Glomerular visceral epithelial cell (primary cell): ENCODE results near the gene CER1.
A peak's percentile ranks its signal among the peaks of the same experiment; 100 is the strongest.

Experiments
- DNase-seq: peaks from one replicate; pipeline ENCODE4 v3.0.0-alpha.2; 2016; ENCODE audit errors: extremely low spot score

The CER1 gene, protein sequence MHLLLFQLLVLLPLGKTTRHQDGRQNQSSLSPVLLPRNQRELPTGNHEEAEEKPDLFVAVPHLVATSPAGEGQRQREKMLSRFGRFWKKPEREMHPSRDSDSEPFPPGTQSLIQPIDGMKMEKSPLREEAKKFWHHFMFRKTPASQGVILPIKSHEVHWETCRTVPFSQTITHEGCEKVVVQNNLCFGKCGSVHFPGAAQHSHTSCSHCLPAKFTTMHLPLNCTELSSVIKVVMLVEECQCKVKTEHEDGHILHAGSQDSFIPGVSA

DNA sequence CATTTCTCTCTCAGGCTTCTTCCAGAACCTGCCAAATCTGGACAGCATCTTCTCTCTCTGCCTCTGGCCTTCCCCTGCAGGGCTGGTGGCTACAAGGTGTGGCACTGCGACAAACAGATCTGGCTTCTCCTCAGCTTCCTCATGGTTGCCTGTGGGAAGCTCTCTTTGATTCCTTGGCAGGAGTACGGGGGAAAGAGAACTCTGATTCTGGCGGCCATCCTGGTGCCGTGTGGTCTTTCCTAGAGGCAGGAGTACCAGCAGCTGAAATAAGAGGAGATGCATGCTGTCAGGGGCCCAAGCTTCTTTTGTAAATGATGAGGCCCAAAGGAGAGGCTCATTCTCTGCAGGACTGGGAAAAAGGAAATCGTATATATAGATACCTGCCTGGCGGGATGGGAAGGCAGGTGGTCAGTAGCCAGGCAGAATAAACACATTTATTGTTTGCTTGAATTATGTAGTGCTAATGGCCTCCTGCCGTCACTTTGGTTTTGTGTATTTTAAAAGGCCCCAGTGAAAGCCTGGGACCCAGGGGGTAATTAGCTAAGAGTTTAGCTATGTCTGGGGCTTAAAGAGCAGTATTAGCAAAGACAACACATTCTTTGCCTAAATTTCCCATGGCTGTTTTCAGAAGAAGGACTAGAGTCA, at the start of gene CER1:
Gene CER1, minus strand, starts transcription at position 343 of the 645 bp plus-strand sequence. Its CDS starts 61 bp downstream, at position 282.
- no peak for DNase-seq

DNA sequence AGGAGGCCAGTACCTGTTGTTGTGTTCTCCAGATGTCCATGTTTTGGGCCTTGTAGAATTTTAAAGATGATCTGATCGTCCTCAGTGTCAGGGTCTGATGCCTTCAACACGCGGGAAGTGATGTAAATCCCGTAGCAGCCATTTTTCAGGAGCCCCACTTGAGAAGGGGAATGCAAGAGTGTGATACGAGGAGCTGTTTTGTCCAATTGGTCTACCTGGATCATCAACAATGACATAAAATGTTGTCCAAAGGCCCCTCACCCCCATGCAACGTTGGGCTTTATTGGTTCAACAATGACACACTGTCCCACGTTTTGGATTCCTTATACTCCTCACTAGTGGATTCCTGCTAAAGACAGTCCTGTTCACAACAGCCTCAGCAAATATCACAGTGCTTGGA, 48.1 kb upstream of the CER1 start:
- DNase-seq: no peak

DNA sequence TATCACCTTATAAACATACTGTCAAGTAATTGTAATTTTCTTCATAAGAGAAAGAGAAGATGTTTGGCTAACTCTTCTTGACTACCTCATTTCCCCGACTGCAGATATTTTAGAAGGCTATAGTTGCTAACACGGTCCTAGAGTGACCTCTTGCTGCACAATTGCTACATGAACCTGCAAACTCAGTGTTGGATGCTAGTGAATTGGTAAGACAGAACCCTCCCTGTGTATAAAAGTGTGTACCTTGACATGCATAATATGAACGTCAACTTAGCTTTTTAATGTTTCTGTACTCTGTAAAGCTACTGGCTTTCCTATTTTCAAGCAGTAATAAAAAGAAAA, 46.7 kb upstream of the CER1 start:
- DNase-seq: peak; percentile 4

DNA sequence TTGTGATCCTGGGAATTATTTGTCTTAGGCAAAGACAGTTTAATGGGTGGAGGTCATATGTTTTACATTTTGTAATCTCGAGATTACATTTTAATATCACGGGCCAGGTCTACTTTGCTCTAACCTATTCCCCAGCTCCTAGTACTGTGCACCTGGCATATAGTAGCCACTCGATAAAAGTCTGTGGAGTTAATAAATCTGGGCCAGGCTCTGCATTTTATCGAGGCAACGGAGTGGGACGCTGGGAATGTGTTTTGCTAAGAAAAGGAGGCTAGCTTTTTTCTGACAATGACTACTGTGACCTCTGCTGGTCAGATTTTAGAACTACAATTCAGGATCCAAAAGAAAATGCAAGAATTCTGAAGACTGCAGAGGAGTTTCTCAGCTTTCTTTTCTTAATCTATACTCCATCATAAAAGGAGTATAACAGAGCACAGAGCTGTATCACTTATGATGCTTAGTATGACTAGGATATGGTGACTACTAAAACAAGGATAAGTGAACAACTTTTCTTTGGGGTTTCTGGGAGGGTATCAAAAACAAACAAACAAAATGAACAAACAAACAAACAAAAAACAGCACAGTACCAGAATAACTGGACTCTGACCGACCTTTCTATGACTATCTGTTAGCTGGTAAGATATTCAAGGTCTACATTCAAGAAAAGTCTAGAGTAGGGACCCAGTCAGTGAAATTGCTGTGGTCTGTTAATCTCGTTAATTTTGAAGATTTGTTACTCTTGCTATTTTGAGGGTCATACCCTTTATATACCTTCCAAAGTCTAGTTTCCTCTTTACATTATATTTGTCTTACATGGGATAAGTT, 46.1 kb upstream of the CER1 start:
- peak; percentile 60 for DNase-seq

DNA sequence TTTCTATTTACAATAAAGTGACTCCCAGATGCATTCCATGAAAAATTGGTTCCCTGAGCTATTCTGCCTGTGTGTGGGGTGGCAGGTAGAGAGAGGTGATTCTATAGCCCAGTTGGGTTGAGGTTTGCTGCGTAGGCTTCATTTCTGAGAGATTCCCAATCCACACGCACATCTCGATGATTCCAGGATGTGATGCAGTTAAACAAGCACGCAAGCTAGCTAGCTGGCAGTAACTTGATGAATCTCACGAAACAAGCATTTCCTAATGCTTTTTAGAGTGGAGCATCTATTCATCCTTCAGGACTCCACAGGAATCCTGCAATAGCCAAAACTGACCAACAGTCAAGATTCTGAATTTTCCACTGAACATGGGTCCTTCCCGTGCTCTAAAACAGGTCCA, 43.8 kb upstream of the CER1 start:
- no peak for DNase-seq

DNA sequence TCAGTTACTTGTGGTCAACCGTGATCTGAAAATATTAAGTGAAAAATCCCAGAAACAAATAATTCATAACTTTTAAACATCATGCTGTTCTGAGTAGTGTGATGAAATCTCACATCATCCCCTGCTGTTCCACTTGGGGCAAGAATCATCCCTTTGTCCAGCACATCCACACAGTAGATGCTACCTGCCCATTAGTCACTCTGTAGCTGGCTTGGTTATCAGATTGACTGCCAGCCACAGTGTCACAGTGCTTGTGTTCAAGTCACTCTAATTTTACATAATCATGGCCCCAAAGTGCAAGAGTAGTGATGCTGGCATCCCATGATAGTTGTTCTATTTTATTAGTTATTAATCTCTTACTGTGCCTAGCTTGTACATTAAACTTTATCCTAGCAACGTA, 39.1 kb upstream of the CER1 start:
- no peak for DNase-seq

DNA sequence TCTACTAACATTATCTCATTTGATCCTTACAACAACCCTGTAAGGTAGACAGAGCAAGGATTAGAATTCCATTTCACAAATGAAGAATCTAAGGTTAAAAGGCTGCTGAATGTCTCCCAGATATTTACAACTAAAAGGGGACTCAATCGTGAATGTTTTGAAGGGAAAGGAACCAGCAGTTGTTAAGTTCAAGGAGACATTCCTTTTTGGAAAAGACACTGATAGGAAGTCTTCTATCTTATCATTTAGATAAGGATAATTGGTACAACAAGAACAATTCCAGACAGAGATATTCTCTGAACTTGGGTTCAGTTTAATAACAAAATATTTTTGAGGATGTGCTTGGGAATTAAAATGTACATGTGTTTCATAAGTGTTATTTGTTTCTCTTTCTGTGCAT, 37.5 kb upstream of the CER1 start:
- DNase-seq: no peak

DNA sequence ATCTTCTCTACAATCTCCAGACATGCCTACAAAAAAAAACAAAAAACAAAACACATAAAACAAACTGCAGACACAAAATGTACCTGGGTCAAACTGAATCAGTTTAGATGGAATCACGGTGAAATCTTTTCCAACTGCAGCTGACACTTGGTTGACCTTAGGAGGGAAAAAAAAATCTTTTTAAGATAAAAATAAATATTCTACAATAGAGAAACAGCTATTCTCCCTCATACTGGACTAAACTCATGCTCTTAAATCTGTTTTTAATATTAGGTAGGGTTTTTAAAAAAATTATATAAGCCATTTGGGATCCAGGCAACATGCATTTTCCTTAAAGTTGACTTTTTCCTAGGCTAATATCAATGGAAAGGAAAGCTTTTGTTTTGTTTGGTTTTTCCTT, 33.8 kb upstream of the CER1 start:
- DNase-seq: no peak

DNA sequence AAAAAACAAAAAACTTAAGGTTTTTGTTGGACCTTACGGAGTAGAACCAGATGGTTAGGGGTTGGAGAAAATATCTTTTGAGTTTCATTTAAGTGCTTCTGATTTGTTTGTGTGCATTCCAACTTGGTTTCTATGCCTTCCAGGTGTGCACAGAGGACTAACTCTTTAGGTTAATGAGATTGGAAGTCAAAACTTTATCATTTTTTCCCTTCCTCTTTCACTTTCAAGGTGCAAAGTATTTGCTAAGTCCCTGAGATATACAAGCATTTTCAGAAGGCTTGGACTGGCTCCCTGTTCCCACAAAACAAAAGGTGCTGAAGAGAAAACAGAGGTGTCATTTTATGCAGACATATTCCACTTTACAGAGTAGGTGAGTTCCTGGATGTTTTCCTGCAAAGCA, 30.3 kb upstream of the CER1 start:
- no peak for DNase-seq

DNA sequence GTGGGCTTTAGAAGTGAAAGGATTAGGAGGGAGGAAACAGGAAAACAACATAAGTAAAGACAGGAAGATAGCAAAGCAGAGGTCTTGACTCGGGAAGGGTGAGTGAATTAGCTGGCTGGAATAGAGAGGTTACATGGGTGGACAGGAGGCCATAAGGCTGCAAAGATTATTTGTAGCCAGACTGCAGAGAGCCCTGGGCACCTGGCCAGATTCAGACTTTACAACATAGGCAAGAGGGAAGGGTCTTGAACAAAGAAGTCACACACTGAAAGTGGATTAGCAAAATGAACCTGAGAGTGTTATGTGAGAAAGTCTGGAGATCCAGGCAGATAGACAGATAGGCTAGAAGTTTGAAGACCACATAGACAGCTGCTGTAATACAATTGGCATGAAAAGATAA, 29.7 kb upstream of the CER1 start:
- DNase-seq: no peak

DNA sequence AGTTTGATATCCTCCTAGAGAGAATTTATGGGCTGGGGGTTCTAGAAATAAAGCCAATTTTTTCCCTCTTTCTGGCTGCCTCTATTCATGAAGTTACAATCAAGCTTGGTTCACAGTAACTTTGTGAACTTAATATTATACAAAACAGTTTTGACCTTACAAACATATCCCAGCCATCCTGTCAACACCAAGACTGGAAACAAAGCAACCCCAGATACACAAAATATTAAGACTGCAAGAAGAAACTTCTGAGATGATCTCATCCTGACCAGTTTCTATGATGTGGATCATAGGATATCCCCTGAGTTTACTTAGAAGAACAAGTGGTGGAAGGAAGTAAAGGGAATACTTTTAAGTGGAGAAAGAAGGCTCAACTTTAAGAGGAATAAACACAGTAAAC, 28.3 kb upstream of the CER1 start:
- no peak for DNase-seq

DNA sequence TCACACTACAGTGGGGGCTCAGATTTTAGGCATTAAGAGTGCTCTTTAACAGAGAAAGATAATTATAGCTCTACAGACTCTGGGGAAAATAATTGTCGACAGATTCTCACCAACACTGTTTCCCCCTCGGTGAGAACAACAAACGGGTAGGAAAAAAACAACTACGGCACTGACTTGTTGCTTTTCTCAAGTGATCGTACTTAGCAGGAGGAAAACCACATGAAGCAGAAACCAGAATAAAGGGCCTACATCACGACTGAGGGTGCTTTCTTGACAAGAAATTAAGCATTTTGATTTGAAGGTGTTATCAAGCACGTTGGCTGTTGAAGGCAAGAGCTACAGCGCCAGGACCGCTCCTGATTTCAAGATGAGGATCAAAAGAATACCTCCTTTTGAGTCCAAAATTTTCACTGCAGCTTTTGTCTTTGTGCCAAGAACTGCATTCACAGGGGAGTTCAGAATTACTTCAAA, 27.2 kb upstream of the CER1 start:
- DNase-seq: no peak

DNA sequence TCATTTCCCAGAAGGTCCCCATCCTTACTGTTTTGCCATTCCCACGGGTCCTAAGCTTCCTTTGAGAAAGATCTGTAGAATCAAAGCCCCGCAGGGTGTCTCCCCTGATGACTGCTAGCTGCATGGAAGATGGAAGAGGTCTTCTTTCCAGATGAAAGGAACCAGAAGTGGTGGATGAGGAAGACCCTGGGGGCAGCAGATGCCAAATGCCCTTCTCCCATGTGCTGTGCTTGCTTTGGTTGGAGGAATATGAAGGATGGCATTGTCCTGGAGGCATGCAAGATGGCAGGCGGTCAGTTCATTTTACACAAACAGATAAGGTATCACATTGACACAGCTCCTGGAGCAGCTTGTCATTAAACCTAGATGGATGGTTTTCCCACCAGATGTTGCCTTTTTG, 25.8 kb upstream of the CER1 start:
- no peak for DNase-seq

DNA sequence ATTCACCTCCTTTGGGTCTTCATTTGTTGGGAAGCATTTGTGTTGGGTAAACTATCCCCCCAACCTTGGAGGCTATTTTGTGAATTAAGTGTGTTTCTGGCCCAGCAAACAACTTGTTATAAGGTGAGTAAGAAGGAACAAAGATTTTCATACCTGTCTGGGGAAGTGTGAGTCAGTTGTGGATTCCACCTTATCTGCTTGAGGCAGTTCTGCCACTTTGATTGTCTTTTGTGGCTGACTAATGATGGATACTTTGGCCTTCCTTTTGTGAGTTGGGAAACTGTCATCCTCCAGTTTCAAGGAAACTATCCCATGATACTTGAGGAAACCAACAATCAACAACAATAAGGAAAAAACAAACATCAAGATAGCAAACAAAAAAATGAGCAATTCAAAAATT, 24.6 kb upstream of the CER1 start:
- DNase-seq: no peak

DNA sequence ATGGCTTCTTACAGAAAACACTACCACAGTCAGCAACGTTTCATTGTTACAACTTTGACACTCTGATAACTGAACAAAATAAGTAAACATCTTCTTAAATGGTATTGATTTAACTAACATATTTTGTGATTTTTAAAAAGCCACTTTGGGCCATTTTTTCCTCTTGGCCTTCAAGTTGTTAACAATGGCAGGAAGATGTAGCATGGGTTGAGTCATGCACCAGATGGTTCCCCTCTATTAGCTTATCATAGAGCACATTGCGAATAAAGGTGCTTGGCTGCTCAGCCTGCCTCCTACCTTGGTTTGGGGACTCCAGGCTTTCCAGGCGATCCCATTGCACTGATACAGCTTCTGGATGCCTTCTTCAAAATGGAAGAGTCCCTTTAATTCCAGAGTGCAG, 24.1 kb upstream of the CER1 start:
- no peak for DNase-seq

DNA sequence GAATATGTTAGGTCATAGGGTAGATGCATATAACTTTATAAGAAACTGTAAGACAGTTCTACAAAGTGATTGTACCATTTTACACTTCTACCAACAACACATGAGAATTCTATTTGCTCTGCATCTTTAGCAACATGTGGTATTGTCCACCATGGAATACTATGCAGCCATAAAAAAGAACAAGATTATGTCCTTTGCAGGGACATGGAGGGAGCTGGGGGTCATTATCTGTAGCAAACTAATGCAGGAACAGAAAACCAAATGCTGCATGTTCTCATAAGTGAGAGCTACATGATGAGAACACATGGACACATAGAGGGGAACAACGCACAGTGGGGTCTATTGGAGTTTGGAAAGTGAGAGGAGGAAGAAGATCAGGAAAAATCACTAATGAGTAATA, 22.2 kb upstream of the CER1 start:
- no peak for DNase-seq

DNA sequence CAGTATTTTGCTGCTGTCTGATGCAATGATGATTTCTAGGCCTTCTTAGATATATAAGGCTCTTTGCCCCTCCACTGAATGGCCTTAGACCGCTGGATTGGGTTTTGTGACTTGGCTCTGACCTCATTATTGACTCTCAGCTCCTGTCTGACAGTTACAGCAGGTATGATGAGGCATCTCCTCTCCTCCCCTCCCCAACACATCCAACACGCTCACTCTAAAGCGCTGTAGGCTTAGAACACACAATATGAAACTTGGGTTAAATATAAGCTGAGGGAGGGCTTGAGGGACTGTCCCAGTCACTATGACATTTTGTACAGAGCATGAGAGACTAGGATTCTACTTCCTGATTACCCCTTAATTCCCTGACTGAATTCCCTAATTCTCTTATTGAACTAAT, 18.8 kb upstream of the CER1 start:
- no peak for DNase-seq

DNA sequence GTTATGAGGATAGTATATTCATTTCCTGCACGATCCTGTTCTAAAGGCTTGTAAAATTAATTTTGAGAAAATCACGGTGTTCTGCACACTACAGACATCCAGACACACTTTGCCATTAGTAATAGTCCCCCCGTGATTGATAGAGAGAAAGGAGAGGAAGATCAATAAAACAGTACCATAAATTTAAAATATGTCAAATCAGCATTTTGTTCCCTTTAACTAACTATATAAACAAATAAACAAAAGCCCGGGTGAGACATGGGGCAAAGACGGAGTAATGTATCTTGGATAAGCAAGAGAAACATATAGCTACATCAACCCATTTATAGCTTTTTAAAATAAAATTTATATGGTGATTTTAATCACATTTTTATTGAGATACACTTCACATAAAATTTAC, 10.6 kb upstream of the CER1 start:
- no peak for DNase-seq

DNA sequence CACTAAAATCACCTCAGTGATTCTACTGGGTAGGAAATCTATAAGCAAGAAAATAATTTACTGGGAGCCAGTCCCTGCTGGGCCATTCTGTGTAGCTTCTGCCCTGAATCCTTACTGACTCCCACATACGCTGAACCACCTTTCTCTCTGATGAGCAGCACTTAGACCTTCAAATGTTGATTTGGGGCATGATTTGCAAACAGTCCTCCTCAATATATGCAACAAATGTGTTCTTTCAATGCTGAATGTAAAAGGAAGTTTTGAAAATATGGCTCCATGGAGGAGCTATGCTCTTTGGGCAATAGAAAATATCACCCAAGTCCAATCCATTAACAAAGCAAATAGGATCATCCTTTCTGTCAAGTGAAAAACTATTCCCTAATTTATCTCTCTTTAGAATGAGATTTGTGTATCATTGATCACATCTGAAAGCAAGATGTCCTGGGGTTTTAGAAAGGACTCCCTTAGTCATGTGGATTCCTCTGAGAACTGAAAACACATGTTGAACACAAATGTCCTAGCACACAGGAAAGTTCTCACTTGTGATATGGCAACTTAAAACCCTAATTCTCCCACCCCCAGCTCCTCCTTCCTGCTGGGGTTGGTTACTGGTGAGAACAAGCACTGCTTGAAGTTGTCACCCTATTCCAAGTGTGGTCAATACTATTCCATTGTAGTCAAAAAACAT, 8.9 kb upstream of the CER1 start:
- no peak for DNase-seq

DNA sequence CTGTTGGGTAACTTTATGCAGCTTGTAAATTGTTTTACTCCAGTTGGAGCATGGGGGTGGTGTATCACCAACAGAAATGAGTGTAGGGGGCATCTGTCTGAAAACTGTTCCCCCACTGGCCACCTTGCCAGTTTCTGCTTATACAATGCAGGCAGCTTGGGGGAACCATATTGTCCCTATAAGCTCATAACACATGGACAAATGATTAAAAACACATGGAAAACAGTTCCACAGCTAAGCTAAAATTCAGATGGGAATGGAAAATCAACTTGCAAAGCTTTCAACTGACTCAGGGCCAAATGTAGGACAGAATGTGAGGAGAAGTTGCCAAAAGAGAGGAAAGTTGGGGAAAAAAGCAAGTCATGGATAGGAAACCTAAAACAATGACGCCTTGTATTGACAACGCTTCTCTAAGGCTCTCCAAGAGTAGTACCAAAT, 7.9 kb upstream of the CER1 start:
- no peak for DNase-seq

DNA sequence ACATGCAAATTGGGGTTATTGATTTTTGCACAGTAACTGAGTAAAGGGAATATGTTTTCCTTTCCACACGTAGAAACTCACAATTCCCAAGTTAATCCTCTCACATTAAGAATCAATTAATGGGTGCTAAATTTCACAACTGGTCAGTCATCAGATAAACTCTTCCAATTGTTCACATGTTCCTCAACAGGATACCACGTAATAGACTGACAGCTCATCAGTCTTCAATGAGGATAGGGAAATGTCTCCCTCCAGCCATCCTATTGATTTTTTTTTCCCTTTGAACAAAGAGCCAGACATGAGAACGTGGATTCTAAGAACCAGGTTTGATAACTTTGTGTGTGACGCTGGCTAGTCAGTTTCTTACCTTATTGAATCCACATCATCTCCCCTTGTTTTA, 768 bp upstream of the CER1 start:
- DNase-seq: no peak

DNA sequence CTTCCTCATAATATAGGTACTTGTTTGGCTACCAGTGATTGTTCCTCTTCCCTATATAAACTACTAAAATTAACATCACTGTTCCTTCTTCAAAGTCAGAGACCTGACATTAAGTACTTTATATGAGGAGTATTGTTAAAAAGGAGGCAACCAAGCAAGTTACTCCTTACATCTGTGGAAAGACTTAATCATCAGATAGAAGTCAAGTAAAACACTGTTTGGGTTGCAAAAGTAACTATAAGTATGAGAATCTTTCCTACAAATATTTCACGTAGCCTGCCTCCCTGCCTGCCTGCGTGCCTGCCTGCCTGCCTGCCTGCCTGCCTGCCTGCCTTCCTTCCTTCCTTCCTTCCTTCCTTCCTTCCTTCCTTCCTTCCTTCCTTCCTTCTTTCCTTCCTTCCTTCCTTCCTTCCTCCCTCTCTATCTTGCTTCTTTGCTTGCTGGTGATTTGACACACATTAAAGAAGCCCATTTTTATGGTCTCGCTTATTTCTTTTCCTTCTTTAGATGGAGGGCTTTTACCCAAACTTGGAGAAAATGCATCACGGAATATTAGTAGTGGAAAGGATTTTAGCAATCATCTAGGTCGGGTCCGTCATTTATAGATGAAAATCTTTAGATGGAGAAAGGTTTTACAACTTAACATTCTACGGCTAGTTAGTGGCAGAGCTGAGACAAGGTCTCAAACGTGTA, 3.2 kb downstream of the CER1 start:
- DNase-seq: no peak
